ENCODE measurements around the gene CCDC157. TPM values are rescaled to one million over a fixed set of nuclear protein-coding genes. Genes with fewer than 3 reads are reported as not detected.

Gene CCDC157
- polyA plus RNA-seq, 1 of the 3 experiments (the other 2 are of a cell fraction): 5.8 TPM

DNA sequence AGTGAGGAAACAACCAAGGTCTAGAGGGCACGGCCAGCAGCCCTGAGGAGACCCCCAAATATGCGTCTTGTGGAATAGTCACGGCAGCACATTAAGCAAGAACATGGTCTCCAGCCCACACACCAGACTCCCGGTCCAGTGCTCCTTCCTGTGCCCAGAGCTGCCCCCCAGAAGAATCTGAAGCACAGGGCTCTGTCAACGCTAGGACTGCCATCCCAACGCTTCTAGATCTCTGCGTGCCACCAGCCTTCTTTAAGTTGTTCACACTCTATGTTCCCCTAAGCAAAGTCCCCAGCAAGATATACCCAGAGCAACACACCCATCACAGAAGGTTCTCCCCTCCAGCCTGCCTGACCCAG, 36.5 kb downstream of the CCDC157 start:
- TF ChIP-seq TEAD4 (IDR thresholded peaks at IDR 0.05; ENCODE audit: borderline replicate concordance, insufficient read depth): no peak
- TF ChIP-seq GATA2 (CRISPR knock-in tag; IDR thresholded peaks at IDR 0.05): no peak
- TF ChIP-seq MEF2A (IDR thresholded peaks at IDR 0.05; ENCODE audit: borderline replicate concordance, low read depth): no peak
- TF ChIP-seq YY1 (IDR thresholded peaks at IDR 0.05; ENCODE audit: low read depth): no peak
- TF ChIP-seq JUND (IDR thresholded peaks at IDR 0.05): no peak
- TF ChIP-seq EP300 (IDR thresholded peaks at IDR 0.05; ENCODE audit: borderline replicate concordance in 1 of 2, low read depth in 1 of 2, low read length in 1 of 2): no peak
- no peak for TF ChIP-seq FOSL2 (IDR thresholded peaks at IDR 0.05; ENCODE audit: borderline replicate concordance, low read depth)
- TF ChIP-seq NFIC (IDR thresholded peaks at IDR 0.05; ENCODE audit: borderline replicate concordance): no peak
- TF ChIP-seq RFX5 (IDR thresholded peaks at IDR 0.05; ENCODE audit: low read length): no peak
- TF ChIP-seq, protein P1, sequence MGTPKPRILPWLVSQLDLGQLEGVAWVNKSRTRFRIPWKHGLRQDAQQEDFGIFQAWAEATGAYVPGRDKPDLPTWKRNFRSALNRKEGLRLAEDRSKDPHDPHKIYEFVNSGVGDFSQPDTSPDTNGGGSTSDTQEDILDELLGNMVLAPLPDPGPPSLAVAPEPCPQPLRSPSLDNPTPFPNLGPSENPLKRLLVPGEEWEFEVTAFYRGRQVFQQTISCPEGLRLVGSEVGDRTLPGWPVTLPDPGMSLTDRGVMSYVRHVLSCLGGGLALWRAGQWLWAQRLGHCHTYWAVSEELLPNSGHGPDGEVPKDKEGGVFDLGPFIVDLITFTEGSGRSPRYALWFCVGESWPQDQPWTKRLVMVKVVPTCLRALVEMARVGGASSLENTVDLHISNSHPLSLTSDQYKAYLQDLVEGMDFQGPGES (IDR thresholded peaks at IDR 0.05; ENCODE audit: low read depth, low read length): no peak
- no peak for TF ChIP-seq MXI1 (IDR thresholded peaks at IDR 0.05; ENCODE audit: low read depth, low read length)
- TF ChIP-seq, protein P2, sequence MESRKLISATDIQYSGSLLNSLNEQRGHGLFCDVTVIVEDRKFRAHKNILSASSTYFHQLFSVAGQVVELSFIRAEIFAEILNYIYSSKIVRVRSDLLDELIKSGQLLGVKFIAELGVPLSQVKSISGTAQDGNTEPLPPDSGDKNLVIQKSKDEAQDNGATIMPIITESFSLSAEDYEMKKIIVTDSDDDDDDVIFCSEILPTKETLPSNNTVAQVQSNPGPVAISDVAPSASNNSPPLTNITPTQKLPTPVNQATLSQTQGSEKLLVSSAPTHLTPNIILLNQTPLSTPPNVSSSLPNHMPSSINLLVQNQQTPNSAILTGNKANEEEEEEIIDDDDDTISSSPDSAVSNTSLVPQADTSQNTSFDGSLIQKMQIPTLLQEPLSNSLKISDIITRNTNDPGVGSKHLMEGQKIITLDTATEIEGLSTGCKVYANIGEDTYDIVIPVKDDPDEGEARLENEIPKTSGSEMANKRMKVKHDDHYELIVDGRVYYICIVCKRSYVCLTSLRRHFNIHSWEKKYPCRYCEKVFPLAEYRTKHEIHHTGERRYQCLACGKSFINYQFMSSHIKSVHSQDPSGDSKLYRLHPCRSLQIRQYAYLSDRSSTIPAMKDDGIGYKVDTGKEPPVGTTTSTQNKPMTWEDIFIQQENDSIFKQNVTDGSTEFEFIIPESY (IDR thresholded peaks at IDR 0.05; ENCODE audit: borderline replicate concordance, low read depth): no peak
- TF ChIP-seq, protein P3, sequence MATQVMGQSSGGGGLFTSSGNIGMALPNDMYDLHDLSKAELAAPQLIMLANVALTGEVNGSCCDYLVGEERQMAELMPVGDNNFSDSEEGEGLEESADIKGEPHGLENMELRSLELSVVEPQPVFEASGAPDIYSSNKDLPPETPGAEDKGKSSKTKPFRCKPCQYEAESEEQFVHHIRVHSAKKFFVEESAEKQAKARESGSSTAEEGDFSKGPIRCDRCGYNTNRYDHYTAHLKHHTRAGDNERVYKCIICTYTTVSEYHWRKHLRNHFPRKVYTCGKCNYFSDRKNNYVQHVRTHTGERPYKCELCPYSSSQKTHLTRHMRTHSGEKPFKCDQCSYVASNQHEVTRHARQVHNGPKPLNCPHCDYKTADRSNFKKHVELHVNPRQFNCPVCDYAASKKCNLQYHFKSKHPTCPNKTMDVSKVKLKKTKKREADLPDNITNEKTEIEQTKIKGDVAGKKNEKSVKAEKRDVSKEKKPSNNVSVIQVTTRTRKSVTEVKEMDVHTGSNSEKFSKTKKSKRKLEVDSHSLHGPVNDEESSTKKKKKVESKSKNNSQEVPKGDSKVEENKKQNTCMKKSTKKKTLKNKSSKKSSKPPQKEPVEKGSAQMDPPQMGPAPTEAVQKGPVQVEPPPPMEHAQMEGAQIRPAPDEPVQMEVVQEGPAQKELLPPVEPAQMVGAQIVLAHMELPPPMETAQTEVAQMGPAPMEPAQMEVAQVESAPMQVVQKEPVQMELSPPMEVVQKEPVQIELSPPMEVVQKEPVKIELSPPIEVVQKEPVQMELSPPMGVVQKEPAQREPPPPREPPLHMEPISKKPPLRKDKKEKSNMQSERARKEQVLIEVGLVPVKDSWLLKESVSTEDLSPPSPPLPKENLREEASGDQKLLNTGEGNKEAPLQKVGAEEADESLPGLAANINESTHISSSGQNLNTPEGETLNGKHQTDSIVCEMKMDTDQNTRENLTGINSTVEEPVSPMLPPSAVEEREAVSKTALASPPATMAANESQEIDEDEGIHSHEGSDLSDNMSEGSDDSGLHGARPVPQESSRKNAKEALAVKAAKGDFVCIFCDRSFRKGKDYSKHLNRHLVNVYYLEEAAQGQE (IDR thresholded peaks at IDR 0.05; ENCODE audit: low read depth, low read length): no peak
- TF ChIP-seq TAF1 (IDR thresholded peaks at IDR 0.05; ENCODE audit: borderline replicate concordance, low read depth, low read length): no peak
- TF ChIP-seq SMC3 (IDR thresholded peaks at IDR 0.05; ENCODE audit: low read depth, low read length): no peak
- Histone ChIP-seq H3F3A (replicated peaks; ENCODE audit: insufficient read depth) (no peaks in the 10 kb centered on the region), H2AFZ (ENCODE audit: low read depth) (no peak overlapping the region), H3K9me2 (no peaks in the 10 kb centered on the region), H4K20me1 (ENCODE audit: insufficient read depth) (0 out of 2 replicates have a peak, but pooled peaks cover 3% of the 10 kb centered on the region), H3K36me3 (replicated peaks in 1 of 2; ENCODE audit: control insufficient read depth in 1 of 2, insufficient read depth in 2 of 2, low read length in 1 of 2) (no peaks in the 10 kb centered on the region), H3K79me2 (ENCODE audit: insufficient read depth) (peaks cover 19% of the 10 kb centered on the region), H3K9me3 (no peaks in the 10 kb centered on the region), H3K27me3 (ENCODE audit: insufficient read depth) (no peaks in the 10 kb centered on the region), H3K27ac (ENCODE audit: low read depth in 2 of 2, low read length in 1 of 2) (no peak overlapping the region), H3K4me1 (ENCODE audit: control insufficient read depth in 1 of 2, insufficient read depth in 2 of 2, low read depth in 1 of 2, low read length in 1 of 2) (peaks cover 0 to 13% of the 10 kb centered on the region in 2 experiments; a peak in 2 of 4 replicates), H3K9ac (no peak overlapping the region), H3K4me3 (ENCODE audit: low read depth in 2 of 2, low read length in 1 of 2) (no peak overlapping the region), H3K4me2 (no peak overlapping the region)
- no peak for DNase-seq
- 96% methylated on average over 4 of the region's 7 CpGs for WGBS (ENCODE audit: low lambda C conversion rate)
- CTCF ChIA-PET: interaction anchor here (15.4 kb wide), 1 partner anchor 105 kb away, joined by 228 read pairs; the partner anchor contains the start of gene CASTOR1
- POLR2A ChIA-PET: interaction anchor here (0.6 kb wide), 1 partner anchor 185 kb away, joined by 3 read pairs; no protein-coding TSS in a partner anchor
